ENCODE results near the gene MYL4.

- TF ChIP-seq, protein P1, sequence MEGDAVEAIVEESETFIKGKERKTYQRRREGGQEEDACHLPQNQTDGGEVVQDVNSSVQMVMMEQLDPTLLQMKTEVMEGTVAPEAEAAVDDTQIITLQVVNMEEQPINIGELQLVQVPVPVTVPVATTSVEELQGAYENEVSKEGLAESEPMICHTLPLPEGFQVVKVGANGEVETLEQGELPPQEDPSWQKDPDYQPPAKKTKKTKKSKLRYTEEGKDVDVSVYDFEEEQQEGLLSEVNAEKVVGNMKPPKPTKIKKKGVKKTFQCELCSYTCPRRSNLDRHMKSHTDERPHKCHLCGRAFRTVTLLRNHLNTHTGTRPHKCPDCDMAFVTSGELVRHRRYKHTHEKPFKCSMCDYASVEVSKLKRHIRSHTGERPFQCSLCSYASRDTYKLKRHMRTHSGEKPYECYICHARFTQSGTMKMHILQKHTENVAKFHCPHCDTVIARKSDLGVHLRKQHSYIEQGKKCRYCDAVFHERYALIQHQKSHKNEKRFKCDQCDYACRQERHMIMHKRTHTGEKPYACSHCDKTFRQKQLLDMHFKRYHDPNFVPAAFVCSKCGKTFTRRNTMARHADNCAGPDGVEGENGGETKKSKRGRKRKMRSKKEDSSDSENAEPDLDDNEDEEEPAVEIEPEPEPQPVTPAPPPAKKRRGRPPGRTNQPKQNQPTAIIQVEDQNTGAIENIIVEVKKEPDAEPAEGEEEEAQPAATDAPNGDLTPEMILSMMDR (IDR thresholded peaks at IDR 0.05): no peak
- no peak for TF ChIP-seq POLR2A (IDR thresholded peaks at IDR 0.05)
These were observed 18.4 kb upstream of the MYL4 start for GRCh38 chr17:47190770-47191169.

All from testis (tissue), 2 donors.